C4-2B (cell line): Measurements from ENCODE around the gene CCN5.

Experiments
- H3K27ac ChIP-seq: fragments of 450-650 bp; 2 replicates; pipeline ENCODE4 v1.5.1; 2017
- ZFX ChIP-seq: fragments of 450-650 bp; IDR thresholded peaks from 2 replicates; pipeline ENCODE4 v1.6.1; 2017
- TF ChIP-seq, protein P1 (sequence below): fragments of 450-650 bp; conservative IDR thresholded peaks from 2 replicates; pipeline ENCODE4 v1.5.1; 2017; ENCODE audit warnings: mild to moderate bottlenecking

CCN5 gene

DNA sequence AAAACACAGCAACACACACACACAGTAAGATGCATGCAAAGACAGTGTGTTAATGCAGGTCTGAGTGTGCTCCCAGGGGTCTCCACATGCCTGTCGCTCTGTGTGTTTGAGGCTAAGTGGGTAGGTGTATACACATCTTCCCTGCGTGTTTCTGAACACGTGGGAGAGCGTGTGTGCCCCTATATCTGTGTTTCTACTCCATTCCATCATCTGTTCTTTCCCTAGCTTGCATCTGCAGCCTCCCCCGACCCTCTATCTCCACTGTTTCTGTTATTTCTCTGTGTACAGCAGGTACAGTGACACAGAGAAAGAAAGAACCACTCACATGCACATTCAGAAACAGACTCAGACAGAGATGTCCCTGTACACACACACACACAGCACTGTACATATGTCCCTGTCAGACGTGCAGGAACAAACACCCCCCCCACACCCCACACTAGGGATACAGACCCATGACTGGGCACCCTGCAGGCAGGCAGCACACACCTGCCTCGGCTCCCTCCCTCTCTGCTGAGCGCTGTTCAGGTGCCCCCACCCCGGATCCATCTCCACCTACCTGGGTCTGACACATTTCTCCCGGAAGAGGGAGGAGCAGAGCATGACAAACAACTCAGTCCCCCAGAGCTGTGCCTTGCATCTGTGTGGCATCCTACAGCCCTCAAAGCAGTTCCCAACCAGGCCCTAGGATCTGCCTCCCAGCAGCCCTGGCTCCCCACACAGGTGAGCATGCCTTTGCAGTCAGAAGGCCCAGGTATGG is 58.1 kb downstream of the CCN5 start:
- no peak overlapping the region for H3K27ac ChIP-seq
- no peak for TF ChIP-seq ZFX
- TF ChIP-seq, protein P1, sequence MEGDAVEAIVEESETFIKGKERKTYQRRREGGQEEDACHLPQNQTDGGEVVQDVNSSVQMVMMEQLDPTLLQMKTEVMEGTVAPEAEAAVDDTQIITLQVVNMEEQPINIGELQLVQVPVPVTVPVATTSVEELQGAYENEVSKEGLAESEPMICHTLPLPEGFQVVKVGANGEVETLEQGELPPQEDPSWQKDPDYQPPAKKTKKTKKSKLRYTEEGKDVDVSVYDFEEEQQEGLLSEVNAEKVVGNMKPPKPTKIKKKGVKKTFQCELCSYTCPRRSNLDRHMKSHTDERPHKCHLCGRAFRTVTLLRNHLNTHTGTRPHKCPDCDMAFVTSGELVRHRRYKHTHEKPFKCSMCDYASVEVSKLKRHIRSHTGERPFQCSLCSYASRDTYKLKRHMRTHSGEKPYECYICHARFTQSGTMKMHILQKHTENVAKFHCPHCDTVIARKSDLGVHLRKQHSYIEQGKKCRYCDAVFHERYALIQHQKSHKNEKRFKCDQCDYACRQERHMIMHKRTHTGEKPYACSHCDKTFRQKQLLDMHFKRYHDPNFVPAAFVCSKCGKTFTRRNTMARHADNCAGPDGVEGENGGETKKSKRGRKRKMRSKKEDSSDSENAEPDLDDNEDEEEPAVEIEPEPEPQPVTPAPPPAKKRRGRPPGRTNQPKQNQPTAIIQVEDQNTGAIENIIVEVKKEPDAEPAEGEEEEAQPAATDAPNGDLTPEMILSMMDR, result no peak

DNA sequence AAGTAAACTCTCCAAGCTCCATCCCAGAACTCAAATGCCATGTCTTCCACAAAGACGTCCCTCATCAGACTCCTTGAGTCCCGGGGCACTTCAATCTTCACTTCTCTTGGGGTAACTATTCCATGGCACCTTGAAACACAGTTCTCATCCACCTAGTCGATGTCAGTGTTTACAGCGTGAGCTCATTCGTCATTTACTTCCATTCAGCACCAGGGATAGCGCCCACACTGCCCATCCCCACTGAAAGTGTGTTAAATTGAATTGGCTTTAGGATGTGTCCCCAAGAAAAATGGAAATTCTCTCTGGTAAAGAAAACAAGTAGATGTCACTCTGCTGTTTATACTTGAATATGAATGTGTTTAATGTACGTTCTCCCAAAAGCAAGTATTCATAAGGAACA is 61.8 kb downstream of the CCN5 start:
- TF ChIP-seq ZFX, result no peak
- TF ChIP-seq, protein P1, result no peak
- H3K27ac ChIP-seq, result no peak overlapping the region
